Astrocyte (in vitro differentiated cells and primary cell): ENCODE data around the gene CIT. TPM values are rescaled to one million over a fixed set of nuclear protein-coding genes. Genes with fewer than 3 reads are reported as not detected.

Experiments
- DNase-seq: peaks from one replicate; pipeline ENCODE4 v3.0.0-alpha.2; 2010; ENCODE audit warnings: low read depth
- FAIRE-seq: peaks from 2 replicates; lab custom pipeline; 2011; peaks lifted over from hg19 to GRCh38; lab: Jason Lieb, UNC
- H2AFZ ChIP-seq: 2 replicates; pipeline ENCODE4 v1.6.0; 2012; ENCODE audit warnings: low read depth, low read length, inconsistent platforms
- H3K27ac ChIP-seq: 2 replicates; pipeline ENCODE4 v1.5.1; 2011; ENCODE audit warnings: low read depth, low read length, inconsistent platforms
- H3K27me3 ChIP-seq: 2 replicates; pipeline ENCODE4 v1.6.0; 2011; ENCODE audit warnings: low read length, inconsistent platforms; ENCODE audit not compliant: insufficient read depth
- H3K36me3 ChIP-seq: 2 replicates; pipeline ENCODE4 v1.5.1; 2011; ENCODE audit warnings: low read length, inconsistent platforms; ENCODE audit not compliant: insufficient read depth
- H3K4me1 ChIP-seq: 2 replicates; pipeline ENCODE4 v1.5.1; 2011; ENCODE audit warnings: low read length, inconsistent platforms; ENCODE audit not compliant: insufficient read depth
- H3K4me2 ChIP-seq: 2 replicates; pipeline ENCODE4 v1.6.0; 2012; ENCODE audit warnings: low read length, inconsistent platforms
- H3K4me3 ChIP-seq: 2 replicates; pipeline ENCODE4 v1.5.1; 2011; ENCODE audit warnings: low read depth, mild to moderate bottlenecking, low read length, inconsistent platforms; ENCODE audit not compliant: insufficient read depth
- H3K79me2 ChIP-seq: 2 replicates; pipeline ENCODE4 v1.6.0; 2012; ENCODE audit warnings: mild to moderate bottlenecking, low read length, inconsistent platforms; ENCODE audit not compliant: insufficient read depth
- H3K9ac ChIP-seq: 2 replicates; pipeline ENCODE4 v1.6.0; 2012; ENCODE audit warnings: mild to moderate bottlenecking, low read length, inconsistent platforms
- H3K9me3 ChIP-seq: 2 replicates; pipeline ENCODE4 v1.5.1; 2012; ENCODE audit warnings: low read depth, mild to moderate bottlenecking, low read length, inconsistent platforms; ENCODE audit not compliant: insufficient read depth
- H4K20me1 ChIP-seq: 2 replicates; pipeline ENCODE4 v1.6.0; 2012; ENCODE audit warnings: low read length, inconsistent platforms; ENCODE audit not compliant: insufficient read depth
- H3K27ac Mint-ChIP-seq: one replicate; pipeline ENCODE4 v1.8.0; 2021; ENCODE audit warnings: mild to moderate bottlenecking, mixed read lengths; ENCODE audit not compliant: unreplicated experiment
- H3K27me3 Mint-ChIP-seq: one replicate; pipeline ENCODE4 v1.8.0; 2021; ENCODE audit warnings: low read depth, mixed read lengths; ENCODE audit not compliant: unreplicated experiment
- H3K36me3 Mint-ChIP-seq: one replicate; pipeline ENCODE4 v1.8.0; 2021; ENCODE audit warnings: low read depth, mixed read lengths; ENCODE audit not compliant: unreplicated experiment
- H3K4me1 Mint-ChIP-seq: one replicate; pipeline ENCODE4 v1.8.0; 2021; ENCODE audit warnings: low read depth, mixed read lengths; ENCODE audit not compliant: unreplicated experiment
- H3K4me3 Mint-ChIP-seq: one replicate; pipeline ENCODE4 v1.8.0; 2021; ENCODE audit warnings: mild to moderate bottlenecking, moderate library complexity, mixed read lengths; ENCODE audit not compliant: unreplicated experiment
- H3K9me3 Mint-ChIP-seq: one replicate; pipeline ENCODE4 v1.8.0; 2021; ENCODE audit warnings: mild to moderate bottlenecking, mixed read lengths; ENCODE audit not compliant: unreplicated experiment
- EZH2 ChIP-seq: IDR thresholded peaks from 2 replicates; pipeline ENCODE4 v1.6.1; 2012; ENCODE audit warnings: mild to moderate bottlenecking, low read length, inconsistent platforms; ENCODE audit not compliant: insufficient read depth
- total RNA-seq: library from RNA; stranded (reverse); gene quantifications from 2 replicates; pipeline ENCODE4 v1.2.1, GENCODE V29; 2021
- TF ChIP-seq, protein P1 (sequence below): IDR thresholded peaks from 2 replicates; pipeline ENCODE4 v1.5.1; 2011; ENCODE audit warnings: low read depth, mild to moderate bottlenecking, inconsistent platforms, low read length, moderate library complexity; ENCODE audit not compliant: insufficient read depth

The CIT gene
- total RNA-seq, 1 donor from 2014 or later, result 4.5 TPM

DNA sequence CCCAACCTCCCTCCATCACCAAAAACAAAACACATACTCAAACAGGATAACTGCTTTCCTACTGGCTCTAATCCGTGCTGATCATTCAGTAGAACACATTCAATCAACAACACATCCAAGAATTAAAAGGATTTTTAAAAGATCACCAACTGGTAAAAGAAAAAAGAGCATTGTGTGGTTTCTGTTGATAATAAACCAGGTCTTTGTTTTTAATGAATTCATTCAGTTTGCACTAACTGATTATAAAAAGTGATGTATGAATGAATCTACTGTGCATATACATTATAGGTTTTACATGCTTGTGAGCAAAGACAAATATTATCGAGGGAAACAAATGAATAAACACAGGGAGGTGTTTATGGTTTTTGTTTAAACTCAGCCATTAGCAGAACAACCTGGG, 55.1 kb downstream of the CIT start:
- Histone ChIP-seq H3K9ac (no peak overlapping the region), H3K4me2 (no peak overlapping the region), H3K4me1 (no peaks in the 10 kb centered on the region), H3K4me3 (no peak overlapping the region), H2AFZ (no peak overlapping the region), H3K27ac (no peak overlapping the region), H3K36me3 (peaks cover 9% of the 10 kb centered on the region), H4K20me1 (no peaks in the 10 kb centered on the region), H3K9me3 (no peaks in the 10 kb centered on the region), H3K79me2 (peaks cover 8% of the 10 kb centered on the region), H3K27me3 (no peaks in the 10 kb centered on the region)
- TF ChIP-seq EZH2, result no peak
- TF ChIP-seq, protein P1, sequence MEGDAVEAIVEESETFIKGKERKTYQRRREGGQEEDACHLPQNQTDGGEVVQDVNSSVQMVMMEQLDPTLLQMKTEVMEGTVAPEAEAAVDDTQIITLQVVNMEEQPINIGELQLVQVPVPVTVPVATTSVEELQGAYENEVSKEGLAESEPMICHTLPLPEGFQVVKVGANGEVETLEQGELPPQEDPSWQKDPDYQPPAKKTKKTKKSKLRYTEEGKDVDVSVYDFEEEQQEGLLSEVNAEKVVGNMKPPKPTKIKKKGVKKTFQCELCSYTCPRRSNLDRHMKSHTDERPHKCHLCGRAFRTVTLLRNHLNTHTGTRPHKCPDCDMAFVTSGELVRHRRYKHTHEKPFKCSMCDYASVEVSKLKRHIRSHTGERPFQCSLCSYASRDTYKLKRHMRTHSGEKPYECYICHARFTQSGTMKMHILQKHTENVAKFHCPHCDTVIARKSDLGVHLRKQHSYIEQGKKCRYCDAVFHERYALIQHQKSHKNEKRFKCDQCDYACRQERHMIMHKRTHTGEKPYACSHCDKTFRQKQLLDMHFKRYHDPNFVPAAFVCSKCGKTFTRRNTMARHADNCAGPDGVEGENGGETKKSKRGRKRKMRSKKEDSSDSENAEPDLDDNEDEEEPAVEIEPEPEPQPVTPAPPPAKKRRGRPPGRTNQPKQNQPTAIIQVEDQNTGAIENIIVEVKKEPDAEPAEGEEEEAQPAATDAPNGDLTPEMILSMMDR, result no peak
- H3K4me3 Mint-ChIP-seq, result no peak overlapping the region
- DNase-seq (no peak), FAIRE-seq (no peak)
- H3K27me3 Mint-ChIP-seq, result no peaks in the 10 kb centered on the region
- H3K27ac Mint-ChIP-seq, result no peak overlapping the region
- no peaks in the 10 kb centered on the region for H3K36me3 Mint-ChIP-seq
- H3K4me1 Mint-ChIP-seq, result peaks cover 6% of the 10 kb centered on the region
- no peaks in the 10 kb centered on the region for H3K9me3 Mint-ChIP-seq

GRCh38 chr12:119819322-119819721, 57.8 kb downstream of the CIT start:
- Mint-ChIP-seq H3K4me3 (no peak overlapping the region), H3K4me1 (no peaks in the 10 kb centered on the region), H3K27ac (no peak overlapping the region), H3K9me3 (no peaks in the 10 kb centered on the region), H3K36me3 (no peaks in the 10 kb centered on the region), H3K27me3 (no peaks in the 10 kb centered on the region)
- FAIRE-seq, result no peak
- peaks cover 8% of the 10 kb centered on the region for H3K79me2 ChIP-seq
- no peak overlapping the region for H3K27ac ChIP-seq
- DNase-seq, result no peak
- no peak overlapping the region for H3K9ac ChIP-seq
- H4K20me1 ChIP-seq, result no peaks in the 10 kb centered on the region
- TF ChIP-seq EZH2, result no peak
- TF ChIP-seq, protein P1, result no peak
- no peak overlapping the region for H2AFZ ChIP-seq
- no peaks in the 10 kb centered on the region for H3K9me3 ChIP-seq
- no peaks in the 10 kb centered on the region for H3K27me3 ChIP-seq
- no peaks in the 10 kb centered on the region for H3K4me1 ChIP-seq
- peaks cover 7% of the 10 kb centered on the region for H3K36me3 ChIP-seq
- no peak overlapping the region for H3K4me2 ChIP-seq
- H3K4me3 ChIP-seq, result no peak overlapping the region

DNA sequence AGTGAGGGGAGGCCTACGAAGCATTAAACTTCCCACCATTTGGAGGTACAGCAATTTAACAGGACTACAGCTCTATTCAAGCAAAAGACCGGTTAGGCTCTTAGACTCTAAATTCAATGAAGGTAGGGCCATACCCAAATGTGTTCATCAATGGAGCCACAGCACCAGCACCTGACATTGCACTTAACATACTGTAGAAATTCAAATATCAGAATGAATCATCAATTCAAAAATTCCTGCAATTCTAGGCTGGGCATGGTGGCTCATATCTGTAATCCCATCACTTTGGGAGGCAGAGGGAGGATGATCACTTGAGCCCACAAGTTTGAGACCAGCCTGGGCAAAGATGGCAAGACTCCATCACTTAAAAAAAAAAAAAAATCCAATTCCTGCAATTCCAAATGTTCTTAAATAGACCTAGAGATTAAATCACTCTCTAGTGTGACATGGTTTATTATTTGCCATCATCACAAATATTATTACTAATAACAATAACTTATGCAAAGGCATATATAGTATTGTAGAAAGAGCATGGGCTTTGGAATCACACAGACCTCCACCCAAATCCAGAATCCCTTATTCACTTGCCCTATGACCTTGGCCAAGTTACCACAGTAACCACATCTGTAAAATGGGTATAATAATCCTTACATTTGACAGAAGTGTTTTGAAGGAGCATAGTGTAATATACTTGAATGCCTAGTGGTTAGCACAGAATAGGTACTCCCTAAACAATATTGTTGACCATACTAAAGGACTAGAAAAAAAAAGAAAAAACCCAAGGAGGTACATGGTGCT, 59.4 kb downstream of the CIT start:
- Histone ChIP-seq H3K79me2 (peaks cover 8% of the 10 kb centered on the region), H3K36me3 (peaks cover 7% of the 10 kb centered on the region), H3K4me3 (no peak overlapping the region), H3K4me2 (no peak overlapping the region), H3K27me3 (no peaks in the 10 kb centered on the region), H2AFZ (no peak overlapping the region), H4K20me1 (no peaks in the 10 kb centered on the region), H3K27ac (no peak overlapping the region), H3K9me3 (no peaks in the 10 kb centered on the region), H3K9ac (no peak overlapping the region), H3K4me1 (no peaks in the 10 kb centered on the region)
- no peak for TF ChIP-seq EZH2
- TF ChIP-seq, protein P1, result no peak
- no peak for FAIRE-seq
- H3K9me3 Mint-ChIP-seq, result no peaks in the 10 kb centered on the region
- no peak overlapping the region for H3K4me3 Mint-ChIP-seq
- DNase-seq, result no peak
- H3K36me3 Mint-ChIP-seq, result no peaks in the 10 kb centered on the region
- H3K27me3 Mint-ChIP-seq, result no peaks in the 10 kb centered on the region
- no peak overlapping the region for H3K27ac Mint-ChIP-seq
- no peaks in the 10 kb centered on the region for H3K4me1 Mint-ChIP-seq
